HG03342 (cell line): Measurements from ENCODE around the gene MLLT1.
"Not testable (repeated sequence)": the region's sequence is repeated elsewhere in the genome, so short reads cannot be mapped to it uniquely, and the experiment has no call there.

Experiments
- ATAC-seq: cut with Tn5 transposase; IDR thresholded peaks from one replicate; pipeline ENCODE4 v1.9.1; 2021; ENCODE audit warnings: mild to moderate bottlenecking, moderate library complexity; ENCODE audit not compliant: unreplicated experiment

The MLLT1 gene, protein sequence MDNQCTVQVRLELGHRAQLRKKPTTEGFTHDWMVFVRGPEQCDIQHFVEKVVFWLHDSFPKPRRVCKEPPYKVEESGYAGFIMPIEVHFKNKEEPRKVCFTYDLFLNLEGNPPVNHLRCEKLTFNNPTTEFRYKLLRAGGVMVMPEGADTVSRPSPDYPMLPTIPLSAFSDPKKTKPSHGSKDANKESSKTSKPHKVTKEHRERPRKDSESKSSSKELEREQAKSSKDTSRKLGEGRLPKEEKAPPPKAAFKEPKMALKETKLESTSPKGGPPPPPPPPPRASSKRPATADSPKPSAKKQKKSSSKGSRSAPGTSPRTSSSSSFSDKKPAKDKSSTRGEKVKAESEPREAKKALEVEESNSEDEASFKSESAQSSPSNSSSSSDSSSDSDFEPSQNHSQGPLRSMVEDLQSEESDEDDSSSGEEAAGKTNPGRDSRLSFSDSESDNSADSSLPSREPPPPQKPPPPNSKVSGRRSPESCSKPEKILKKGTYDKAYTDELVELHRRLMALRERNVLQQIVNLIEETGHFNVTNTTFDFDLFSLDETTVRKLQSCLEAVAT

DNA sequence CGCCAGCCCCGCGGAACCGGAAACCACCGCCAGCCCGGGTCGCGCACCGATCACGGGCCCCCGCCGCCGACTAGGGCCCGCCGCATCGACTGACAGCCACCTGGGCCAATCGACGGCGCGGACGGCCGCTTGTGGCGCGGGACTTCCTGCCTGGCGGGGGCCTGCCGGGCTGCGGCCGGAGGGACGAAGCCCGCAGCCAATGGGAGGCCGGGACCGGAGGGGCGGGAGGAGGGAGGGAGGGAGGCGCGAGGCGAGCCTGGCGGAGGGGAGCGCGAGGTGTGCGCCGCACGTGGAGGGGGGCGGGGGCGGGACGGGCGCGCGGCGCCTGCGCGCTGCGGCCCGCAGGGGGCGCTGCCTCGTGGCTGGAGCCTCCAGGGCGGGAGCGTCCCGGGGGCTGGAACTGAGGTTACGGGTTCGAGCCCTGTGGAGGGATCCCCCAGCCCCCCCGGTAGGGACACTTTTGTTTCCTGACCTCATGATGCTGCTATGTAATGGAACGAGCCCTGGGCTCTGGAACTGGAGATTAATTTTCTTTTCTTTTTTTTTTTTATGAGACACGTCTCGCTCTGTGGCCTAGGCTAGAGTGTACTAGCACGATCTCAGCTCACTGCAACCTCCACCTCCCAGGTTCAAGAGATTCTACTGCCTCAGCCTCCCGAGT is at the start of gene MLLT1:
TSS of gene MLLT1 (minus strand) at position 45 of the 661 bp plus-strand sequence. CDS start 191 bp downstream, outside the sequence.
- ATAC-seq = peak; percentile 89

DNA sequence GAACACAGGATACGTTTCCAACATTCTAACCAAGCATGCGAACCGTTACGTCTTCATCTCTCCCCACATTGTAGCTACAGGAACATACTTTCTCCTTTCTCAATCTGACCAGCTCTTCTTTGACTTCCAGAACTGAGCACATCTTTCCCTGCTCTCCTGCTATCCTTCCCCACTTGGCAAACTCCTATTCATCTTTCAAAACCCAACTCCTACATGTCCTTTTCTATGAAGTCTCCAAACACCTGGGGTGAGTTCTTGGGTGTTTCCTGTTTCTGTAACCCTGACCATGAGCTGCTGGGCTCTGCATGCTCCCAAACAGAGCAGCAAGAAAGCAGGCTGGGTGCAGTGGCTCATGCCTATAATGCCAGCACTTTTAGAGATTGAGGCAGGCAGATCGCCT is 47.0 kb upstream of the MLLT1 start:
- ATAC-seq = no peak

DNA sequence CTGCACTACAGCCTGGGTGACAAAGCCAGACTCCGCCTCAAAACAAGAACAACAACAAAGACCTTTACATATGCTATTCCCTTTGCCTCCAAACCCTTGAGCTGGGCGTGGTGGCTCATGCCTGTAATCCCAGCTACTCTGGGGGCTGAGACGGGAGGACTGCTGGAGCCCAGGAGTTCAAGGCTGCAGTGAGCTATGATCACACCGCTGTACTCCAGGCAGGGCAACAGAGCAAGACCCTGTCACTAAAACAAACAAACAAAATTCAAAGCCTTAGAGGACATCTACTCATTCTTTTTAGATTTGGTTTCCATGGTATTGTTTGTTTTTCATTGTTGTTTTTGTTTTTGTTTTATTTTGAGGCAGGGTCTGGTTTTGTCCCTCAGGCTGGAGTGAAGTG is 45.8 kb upstream of the MLLT1 start:
- no peak for ATAC-seq

DNA sequence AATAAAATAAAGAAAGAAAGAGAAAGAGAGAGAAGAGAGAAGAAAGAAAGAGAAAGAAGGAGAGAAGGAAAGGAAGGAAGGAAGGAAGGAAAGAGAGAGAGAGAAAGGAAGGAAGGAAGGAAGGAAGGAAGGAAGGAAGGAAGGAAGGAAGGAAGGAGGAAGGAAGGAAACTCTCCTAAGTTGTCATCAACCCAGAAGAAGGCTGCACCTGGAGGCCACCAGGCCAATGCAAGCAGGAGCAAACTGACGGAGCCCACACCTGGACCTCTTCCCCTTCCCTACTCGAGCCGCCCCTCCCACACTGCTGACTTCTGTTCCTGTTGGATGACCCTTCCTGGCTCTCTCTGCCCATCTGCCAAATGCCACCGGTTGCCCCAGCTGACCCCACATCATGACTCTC is 45.0 kb upstream of the MLLT1 start:
- ATAC-seq = no peak

DNA sequence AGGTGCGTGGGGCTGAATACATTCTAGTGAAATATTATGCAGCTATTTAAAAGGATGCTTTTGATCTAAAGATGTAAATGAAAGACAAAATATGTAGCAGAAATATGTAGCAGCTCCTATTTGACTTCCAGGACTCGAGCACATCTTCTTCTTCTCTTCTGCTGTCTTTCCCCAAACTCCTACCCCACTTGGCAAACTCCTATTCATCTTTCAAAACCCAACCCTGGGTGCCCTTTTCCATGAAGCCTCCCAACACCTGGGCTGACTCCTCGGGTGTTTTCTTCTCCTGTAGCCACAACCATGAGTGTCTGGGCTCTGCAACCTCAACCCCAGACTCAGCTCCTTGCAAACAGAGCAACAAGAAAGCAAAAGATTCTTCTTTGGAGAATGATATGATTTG is 42.5 kb upstream of the MLLT1 start:
- ATAC-seq = no peak

DNA sequence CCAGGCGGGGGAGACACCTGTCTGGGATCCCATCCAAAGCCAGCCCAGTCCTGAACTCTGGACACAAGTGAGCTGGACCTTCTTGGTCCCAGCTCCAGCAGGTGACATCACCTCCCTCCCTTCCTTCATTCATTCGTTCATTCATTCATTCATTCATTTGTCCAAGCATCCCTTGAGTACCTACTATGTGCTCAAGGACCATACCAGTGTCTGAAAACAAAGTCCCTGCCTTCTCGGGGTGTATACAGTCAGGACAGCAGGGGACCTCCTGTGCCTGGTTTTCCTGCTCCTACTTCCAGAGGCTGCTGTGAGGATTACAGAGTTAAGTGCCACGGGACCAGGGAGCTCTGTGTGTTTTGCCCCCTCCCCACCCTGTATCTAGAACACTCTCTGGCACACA is 39.6 kb upstream of the MLLT1 start:
- ATAC-seq = no peak

DNA sequence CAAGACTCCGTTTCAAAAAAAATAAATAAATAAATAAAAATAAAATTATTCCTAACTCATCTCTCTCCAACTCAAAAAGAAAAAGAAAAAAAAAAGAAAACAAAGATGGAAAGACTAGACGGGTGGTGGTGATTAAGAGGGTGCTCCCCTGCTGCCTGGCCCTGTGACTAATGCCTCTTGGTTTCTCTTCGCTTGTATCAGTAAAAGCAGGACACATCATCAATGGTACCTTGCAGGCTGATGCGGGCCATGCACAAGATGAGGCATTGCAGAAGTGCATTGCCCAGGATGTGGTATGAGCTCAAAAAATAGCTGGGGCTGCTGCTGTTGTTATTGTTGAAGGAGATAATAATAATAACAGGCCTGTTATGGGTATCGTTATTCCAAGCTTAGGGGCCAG is 39.0 kb upstream of the MLLT1 start:
- ATAC-seq = no peak

DNA sequence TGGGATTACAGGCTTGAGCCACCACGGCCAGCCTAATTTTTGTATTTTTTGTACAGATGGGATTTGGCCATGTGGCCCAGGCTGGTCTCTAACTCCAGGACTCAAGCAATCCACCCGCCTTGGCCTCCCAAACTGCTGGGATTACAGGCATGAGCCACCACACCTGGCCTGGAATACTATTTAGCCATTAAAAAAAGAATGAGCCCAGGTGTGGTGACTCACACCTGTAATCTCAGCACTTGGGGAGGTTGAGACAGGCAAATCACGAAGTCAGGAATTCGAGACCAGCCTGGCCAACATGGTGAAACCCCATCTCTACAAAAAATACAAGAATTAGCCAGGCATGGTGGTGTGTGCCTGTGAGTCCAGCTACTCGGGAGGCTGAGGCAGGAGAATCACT is 35.9 kb upstream of the MLLT1 start:
- ATAC-seq = not testable (repeated sequence)

DNA sequence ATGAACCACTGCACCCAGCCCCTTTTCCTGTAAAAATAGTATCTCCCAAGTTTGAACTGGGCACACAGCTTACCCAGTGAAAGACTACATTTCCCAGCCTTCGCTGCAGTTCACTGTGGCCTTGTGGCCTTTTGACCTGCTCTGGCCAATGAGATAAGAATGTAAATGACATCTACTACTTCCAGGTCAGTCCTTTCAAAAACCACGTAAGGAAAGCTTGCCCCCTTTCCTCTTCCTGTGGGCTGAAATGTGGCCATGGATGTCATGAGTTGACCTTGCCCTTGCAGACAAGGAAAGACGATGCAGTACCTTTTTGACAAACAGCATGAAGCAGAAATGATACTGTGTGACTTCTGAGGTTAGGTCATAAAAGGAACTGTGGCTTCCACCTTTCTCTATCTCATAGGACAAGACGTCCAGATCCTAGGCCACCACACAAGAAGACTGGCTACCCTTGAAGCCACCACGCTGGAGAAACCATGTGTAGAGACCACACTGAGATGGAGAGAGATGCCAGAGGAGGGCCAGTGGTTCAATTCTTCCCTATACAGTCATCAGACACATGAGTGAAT is 33.7 kb upstream of the MLLT1 start:
- no peak for ATAC-seq

DNA sequence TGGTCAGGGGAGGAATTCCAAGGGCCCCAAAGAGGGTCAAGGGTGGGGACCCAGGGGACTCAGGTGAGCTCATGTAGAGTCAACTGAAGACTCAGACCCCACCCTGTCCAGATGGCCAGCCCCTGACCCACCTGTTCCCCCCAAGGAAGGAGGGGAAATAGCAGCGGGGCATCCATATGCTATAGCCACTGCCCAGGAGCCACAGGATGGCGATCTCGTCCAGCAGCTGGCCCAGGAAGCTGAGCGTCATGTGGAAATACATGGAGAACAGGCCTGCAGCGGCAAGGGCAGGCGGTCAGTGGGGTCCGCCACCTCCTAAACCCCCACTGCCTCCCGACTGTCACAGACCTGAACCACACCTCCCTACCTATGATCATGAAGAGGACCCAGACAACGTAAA is 32.2 kb upstream of the MLLT1 start:
- ATAC-seq = no peak

DNA sequence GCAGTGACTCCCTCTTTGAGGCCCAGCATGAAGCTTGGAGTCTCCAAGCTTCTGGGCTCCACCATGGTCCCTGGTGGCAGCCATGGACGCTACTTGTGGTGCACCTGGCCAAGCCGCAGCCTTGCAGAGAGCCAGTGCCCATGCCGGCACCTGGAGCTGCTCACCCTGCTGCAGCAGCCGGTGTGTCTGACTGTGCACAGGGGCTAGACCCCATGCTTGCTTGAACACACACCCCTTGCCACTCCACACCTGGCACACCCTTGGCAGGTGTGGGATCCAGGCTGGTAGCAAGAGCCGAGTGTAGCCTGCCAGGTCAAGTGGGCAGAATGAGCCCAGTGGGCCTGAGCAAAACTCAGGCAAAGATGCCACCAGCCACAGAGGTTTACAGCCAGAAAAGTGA is 18.6 kb upstream of the MLLT1 start:
- no peak for ATAC-seq

DNA sequence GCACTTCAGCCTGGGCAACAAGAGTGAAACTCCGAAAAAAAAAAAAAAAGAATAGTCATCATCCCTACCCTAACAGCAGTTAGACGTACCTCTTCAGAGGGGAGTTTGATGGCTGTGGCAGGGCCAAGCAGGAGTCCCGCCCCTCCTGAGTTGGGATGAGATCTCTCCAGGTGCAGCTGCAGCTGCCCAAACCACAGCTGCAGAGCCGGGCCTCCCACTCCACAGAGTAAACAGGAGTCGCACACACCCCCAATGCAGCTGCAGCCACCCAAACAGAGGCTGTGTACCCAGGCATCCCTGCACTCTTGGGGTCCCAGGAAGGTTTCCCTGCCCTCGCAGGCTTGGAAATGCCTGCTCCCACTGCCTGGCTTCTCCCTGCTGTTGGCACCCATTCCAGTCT is 17.4 kb upstream of the MLLT1 start:
- ATAC-seq = no peak

DNA sequence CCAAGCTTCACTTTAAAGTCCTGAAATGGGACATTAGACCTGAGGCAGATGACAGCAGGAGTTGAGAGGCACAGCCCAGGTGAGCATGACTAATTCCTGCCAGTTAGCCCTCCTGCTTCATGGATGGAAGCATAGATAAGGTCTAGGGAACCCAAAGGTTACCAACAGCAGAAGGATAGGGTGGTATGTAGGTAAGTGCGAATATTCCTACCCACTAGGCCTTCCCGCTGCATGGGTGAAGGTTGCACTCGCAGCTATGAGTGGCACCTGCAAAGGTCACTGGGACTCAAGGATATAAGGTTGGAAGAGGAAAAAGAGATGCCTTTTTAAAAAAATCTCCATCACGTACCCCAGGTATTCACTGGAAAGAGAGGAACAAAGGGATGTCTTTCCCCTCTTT is 12.2 kb upstream of the MLLT1 start:
- ATAC-seq = no peak

DNA sequence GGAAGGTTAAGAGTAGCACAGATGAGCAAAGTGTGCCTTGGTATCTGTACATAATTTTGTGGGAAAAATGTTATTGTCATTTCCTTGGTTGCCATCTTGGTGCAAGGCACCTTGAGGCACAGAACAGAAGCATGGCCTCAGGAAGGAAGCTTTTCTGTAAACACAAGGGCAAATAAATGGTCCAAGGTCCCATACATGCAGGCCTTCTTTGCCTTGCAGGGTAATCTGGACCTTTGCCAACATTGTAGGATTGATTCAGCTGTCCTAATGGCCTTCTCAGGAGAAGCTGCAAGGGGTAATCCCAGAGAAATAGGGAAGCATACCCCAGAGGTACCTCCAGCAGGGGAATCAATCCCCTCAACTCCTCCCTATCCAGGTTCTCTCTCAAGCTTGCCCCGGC is 9.0 kb upstream of the MLLT1 start:
- no peak for ATAC-seq

DNA sequence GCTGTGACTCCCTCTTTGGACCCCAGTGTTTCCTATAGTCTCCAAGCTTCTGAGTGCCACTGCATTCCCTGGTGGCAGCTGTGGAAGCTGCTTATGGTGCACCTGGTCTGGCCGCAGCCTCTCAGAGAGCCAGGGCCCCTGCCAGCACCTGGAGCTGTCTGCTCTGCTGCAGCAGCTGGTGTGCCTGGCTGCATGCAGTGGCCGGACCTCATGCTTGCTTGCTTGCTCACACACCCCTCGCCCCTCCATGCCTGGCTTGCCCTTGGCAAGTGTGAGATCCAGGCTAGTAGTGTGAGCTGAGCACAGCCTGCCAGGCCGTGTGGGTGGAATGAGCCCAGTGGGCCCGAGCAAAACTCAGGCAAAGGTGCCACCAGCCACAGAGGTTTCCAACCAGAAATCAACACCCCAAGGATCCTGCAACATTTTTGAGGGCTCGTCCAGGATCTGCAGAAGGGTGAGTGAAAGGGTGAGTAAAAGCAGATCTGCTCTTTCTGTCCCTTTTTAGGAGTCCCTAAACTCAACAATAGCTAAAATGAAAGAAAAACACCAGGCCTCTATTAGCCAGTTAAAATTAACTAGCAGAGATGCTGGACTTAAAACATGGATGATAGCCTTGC is 7.6 kb upstream of the MLLT1 start:
- ATAC-seq = no peak

DNA sequence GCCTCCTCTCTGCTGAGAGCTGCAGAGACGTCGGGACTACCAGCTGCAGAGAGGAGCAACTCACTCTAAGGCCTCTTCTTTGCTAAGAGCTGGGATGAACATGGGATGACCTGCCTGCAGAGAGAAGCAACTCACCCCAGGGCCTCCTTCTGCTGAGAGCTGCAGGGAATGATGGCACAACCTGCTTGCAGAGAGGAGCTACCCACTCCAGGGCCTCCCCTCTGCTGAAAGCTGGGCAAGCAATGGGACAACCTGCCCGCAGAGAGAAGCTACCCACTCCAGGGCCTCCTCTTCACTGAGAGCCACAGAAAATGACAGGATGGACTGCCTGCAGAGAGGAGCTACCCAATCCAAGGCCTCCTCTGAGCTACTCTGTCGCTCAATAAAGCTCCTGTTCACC is 6.9 kb upstream of the MLLT1 start:
- no peak for ATAC-seq

DNA sequence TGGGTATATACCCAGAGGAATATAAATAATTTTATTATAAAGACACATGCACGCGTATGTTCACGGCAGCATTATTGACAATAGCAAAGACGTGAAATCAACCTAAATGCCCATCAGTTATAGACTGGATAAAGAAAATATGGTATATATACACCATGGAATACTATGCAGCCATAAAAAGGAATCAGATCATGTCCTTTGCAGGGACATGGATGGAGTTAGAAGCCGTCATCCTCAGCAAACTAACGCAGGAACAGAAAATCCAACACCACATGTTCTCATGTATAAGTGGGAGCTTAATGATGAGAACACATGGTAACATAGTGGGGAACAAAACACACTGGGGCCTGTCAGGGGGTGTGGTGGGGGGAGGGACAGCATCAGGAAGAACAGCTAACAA is 2.6 kb upstream of the MLLT1 start:
- not testable (repeated sequence) for ATAC-seq

DNA sequence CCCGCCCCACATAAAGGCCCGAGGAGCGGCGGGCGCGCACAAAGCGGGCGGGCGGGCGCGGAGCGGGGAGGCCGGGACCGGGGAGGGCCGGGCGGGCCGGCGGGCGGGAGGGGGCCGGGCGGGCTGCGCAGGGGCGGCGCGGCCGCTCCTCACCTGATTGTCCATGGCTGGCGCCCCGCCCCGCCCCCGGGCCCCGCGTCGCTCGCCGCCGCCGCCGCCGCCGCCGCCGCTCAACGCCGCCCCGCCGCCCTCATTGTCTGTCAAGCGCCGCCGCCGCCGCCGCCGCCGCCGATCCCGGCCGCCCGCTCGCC is 200 bp downstream of the MLLT1 start:
- ATAC-seq = peak; percentile 16

DNA sequence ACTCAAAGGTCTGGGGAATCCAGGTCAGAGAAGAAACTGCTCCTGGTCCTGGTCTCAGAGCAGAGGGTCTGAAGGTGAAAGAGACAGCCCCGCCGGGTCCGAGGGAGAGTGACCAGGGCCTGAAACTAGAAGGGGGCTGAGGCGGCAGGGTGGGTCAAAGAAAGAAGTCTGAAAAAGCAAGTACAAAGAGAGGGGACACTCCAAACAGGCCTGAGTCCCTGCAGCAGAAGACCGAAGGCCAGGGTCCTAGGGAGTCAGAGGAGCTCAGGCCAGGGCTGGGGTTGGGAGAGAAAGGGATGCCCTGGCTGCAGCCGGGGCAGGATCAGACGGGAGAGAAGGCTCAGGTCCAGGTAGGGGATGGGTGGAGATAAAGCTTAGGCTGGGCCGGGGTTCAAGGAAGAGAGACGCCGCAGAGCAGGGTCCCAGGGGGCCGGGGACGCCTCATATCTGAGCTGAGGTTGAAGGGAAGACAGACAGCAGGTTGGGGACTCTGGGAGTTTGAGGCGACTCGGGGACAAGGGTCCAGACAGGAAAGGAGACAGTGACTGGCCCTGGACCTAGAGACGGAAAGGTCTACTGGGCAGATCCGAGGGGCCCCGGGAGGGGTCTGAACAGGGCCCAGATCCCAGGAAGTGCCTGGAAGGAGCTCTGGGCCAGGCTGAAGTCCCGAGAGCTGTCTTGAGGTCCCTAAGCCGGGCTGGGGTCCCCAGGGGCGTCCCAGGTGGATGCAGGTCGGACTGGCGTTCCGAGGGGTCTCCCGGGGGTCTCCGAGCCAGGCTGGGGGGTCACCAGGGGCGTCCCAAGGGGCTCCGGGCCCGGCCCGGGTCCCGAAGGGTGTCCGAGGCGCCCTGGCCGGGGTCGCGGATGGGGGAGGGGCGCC is 795 bp downstream of the MLLT1 start:
- ATAC-seq = no peak

DNA sequence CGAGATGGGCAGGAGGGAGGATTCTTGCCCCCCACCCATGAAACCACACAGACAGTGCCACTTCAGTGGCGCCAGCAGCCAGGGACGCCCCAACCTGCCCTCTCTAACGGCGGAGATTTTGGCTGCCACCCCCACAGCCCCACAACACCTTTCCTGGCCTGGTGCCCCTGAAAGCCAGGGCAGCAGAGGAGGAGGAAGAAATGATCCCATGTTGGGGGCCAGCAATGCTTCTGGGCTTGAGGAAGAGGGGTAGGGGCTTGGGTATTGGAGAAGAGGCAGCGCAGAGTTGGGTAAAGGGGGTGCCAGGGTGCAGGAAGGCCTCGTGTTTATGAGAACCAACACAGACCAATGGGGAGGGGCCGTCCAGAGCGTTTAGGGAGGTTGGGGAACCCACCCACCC is 1.7 kb downstream of the MLLT1 start:
- no peak for ATAC-seq

DNA sequence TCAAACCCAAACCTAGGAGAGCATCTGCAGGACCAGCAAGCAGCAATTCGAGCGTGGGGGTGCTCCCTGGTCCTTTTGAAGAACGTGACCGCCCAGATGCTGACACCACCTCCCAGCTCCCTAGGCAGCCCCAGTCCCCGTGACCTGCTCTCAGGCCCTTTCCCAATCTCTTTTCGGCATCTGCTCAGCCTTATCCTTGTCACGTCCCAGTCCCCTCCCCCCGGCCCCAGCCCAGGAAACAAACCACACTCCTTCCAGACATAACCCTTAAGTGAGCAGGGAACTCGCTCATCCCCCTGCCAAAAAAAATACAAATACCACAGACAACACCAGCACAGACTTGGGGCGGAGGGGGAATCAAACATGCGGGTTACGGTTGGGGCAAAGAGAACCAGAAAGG is 3.3 kb downstream of the MLLT1 start:
- no peak for ATAC-seq
